ENCODE data around the gene UBE2Q1.

GRCh38 chr1:154591206-154591605 is 32.7 kb upstream of the UBE2Q1 start:
- TF ChIP-seq CTCF (IDR thresholded peaks at IDR 0.05) (no peak), POLR2AphosphoS5 (IDR thresholded peaks at IDR 0.05) (no peak), POLR2A (IDR thresholded peaks at IDR 0.05) (no peak)

All from suprapubic skin (tissue), 4 donors.